Limb (tissue), 2 donors: ENCODE data around the gene PPP1R9B.
A peak's percentile ranks its signal among the peaks of the same experiment; 100 is the strongest.

ENCODE experiments used
- DNase-seq, 2 donors: peaks; one replicate each; pipeline ENCODE4 v3.0.0-alpha.2; 2016; ENCODE audit errors: extremely low spot score in 2 of 2

The PPP1R9B gene

DNA sequence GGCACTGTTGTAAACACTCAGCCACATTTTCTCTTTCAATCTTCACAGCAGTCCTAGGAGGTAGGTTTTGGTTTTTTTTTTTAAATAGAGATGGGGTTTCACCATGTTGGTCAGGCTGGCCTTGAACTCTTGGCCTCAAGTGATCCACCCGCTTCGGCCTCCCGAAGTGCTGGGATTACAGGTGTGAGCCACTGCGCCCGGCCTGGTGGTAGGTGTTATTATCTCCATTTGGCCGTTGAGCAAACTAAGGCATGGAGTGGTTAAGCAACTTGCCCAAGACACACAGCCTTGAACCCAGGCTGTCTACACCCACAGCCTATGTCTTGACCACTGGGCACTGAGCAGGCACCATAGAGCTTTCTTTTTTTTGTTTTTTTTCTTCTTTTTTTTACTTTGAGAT is 24.0 kb upstream of the PPP1R9B start:
- DNase-seq, result no peak

DNA sequence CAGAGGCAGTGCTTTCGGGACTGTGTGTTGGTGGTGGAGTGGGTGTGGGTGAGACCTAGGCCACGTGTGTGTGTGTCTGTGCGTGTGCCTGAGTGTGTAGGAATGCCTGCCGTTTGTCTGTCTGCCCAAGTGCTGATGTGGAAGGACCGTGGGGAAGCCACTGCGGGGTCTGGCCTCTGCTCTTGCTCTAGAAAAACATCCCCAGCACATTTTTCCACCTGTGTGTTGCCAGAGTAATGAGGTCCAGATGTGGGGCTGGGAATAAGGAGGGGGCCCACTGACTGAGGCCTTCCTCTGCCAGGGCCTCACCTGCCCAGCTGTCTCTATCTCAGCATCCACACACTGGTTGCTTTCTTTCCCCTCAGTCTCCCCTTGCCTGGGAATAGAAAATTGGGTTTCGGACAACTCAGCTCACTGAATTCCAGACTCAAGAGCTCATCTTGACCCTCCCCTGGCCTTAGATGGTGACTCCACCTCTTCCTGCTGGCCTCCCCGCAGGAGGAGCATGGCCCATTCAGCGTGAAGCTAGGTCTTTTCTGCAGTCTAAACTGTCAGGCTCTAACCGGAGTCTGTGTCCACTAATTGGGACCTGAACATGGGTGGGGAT is 23.0 kb upstream of the PPP1R9B start:
- DNase-seq, result peak; percentile 75 to 84

DNA sequence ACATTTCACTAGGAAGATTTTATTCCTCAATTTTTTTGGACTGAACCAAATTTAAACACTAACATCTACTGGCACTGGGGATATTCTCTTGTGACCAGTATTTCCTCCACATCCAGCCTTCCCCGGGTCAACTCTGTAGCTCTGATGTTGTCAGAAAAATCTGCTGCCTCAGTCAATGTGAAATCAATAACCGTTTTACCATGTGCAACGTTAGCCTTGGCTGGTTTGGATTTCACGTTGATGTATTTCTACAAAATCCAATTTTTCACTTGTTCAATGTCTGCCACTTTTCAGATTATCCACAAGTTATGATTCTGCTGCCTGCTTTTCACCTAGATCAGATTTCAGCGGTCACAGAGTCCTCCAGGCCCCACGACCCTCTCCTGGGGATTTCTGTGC is 22.5 kb upstream of the PPP1R9B start:
- DNase-seq, result no peak

DNA sequence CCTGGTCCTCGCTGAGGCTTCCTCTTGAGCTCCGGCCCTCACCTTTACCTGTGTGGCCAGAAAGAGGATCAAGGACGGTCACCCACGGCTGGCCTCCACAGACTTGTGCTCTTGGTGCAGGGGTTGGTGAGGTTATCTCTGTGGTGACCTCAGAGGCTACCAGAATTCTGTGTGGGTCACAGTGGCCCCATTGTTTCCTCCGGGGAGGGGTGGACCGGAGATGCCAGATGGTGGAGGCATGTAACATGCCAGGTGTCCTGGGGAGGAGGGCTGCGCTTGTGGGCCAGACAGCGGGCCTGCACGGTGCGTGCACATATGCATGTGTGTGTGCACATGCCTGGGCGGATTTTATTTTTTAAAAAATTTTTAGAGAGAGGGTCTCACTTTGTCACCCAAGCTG is 21.7 kb upstream of the PPP1R9B start:
- no peak for DNase-seq

DNA sequence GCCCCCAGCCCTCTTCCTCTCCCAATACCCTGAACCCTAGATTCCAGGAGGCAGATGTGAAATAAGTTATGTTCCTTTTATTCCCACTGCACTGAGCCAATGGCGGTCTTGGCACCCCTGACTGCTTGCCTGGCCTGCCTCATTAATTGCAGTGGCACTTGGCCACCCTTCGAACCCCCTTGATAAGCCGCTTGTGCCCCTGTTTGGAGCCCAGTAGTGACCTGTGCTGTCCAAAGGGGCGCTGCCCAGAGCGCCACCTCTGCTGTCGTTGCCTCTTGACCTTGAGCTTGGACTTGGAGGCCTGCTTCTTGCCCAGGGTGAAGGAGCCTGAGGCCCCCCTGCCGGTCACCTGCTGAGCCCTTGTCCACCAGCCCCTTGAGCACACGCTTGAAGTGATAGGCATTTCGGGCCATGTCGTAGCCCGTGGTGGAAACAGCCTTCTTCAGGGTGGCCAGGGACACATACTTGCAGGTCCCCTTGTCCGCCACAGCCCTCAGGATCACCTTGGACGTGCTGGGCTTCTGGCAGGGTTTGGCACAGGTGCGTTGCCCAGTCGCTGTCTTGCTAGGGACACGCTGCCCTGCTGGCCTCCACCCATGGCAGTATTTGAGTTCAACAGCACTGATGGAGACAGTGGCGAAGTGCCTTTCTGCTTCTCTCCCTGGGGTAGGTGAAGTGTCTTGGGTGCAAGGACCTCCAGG is 21.0 kb upstream of the PPP1R9B start:
- DNase-seq, result no peak

DNA sequence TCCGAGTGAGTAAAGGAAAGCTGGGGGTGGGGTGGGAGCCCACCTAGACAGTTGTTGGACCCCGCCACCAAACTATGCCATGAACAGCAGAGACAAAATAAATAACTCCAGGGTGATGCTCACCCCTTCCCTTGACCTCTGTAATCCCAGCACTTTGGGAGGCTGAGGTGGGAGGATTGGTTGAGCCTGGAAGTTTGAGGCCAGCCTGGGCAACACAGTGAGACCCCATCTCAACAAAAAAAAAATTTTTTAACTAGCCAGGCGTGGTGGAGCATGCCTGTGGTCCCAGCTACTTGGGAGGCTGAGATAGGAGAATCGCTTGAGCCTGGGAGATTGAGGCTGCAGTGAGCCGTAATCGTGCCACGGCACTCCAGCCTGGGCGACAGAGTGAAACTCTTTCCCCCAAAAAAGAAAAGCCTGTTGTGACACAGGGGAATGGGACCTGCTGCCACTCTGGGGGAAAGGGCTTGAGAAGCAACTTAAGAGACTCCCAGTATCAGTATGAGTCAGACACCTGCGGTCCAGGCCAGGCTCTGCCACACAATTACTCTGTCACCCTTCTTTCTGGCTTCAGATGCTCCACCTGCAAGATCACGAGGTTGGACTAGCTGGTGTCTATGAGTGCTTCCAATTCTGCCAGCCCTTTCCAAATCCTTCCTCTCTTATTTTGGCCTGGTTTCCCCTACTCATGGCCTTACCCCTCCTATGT is 20.3 kb upstream of the PPP1R9B start:
- no peak for DNase-seq

DNA sequence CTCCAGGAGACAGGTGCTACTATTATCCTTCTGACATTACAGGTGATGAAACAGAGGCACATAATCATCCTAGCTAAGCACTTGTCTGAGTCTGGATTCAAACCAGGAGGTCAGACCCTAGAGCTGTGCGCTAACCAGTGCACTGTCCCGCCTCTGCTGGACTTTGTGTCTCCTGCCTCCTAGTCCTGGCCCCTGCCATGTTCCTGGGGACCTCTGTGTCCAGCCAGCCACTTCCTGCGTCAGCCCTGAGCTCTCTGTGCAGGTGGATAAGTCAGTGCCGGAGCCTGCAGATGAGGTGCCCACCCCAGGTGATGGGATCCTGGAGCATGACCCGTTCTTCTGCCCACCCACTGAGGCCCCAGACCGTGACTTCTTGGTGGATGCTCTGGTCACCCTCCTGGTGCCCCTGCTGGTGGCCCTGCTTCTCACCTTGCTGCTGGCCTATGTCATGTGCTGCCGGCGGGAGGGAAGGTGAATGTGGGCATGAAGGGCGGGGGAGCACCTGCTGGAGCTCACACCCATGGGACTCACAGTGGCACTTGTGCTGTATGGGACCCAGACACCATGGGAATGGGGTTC is 19.5 kb upstream of the PPP1R9B start:
- no peak for DNase-seq

DNA sequence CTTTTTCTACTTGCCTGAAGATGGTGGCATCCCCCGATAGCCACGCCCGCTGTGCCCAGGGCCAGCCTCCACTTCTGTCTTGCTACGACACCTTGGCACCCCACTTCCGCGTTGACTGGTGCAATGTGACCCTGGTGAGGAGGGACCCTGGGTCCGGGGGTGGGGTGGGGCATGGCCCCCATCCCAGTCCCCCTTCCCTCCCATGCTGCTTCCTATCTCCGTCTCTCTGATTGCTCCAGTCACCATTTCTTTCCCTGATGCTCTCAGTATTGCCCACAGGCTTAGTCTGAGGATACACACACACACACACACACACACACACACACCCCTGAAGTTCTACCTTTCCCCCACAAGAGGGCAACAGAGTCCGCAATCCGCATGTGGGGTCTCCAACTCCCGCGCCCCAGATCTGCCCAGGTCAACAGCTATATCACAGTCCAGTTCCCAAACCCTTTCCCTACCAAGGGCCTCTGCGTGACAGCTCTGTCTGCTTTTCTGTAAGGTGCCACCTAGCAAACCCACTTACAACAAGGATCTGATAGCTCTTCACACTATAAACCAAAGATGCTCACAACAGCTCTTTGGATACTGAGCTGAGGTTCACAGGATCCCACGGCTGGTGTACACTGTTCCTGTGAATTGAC is 18.8 kb upstream of the PPP1R9B start:
- peak in 1 of 2 donors; percentile 90 for DNase-seq

DNA sequence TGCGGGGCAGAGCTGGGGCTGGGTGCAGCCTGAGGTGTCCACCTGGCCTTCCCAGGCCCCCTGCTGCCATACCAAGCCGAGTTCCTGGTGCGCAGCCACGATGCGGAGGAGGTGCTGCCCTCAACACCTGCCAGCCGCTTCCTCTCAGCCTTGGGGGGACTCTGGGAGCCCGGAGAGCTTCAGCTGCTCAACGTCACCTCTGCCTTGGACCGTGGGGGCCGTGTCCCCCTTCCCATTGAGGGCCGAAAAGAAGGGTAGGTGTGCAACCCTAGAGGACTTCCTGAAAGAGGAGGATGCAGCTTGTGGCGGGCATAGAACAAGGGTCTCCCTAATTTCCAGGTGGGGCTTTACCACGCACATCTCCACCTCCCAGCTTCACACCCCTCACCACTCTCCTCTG is 17.8 kb upstream of the PPP1R9B start:
- no peak for DNase-seq

DNA sequence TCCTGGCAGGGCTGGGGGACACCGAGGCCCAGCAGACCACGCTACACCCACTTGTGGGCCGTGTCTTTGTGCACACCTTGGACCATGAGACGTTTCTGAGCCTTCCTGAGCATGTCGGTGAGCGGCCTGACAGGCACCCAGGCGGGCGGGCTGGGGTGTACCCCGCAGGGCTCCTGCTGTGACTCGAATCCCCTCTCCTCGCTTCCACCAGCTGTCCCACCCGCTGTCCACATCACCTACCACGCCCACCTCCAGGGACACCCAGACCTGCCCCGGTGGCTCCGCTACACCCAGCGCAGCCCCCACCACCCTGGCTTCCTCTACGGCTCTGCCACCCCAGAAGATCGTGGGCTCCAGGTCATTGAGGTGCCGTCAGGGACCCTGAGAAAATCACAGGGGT is 16.9 kb upstream of the PPP1R9B start:
- DNase-seq, result no peak

DNA sequence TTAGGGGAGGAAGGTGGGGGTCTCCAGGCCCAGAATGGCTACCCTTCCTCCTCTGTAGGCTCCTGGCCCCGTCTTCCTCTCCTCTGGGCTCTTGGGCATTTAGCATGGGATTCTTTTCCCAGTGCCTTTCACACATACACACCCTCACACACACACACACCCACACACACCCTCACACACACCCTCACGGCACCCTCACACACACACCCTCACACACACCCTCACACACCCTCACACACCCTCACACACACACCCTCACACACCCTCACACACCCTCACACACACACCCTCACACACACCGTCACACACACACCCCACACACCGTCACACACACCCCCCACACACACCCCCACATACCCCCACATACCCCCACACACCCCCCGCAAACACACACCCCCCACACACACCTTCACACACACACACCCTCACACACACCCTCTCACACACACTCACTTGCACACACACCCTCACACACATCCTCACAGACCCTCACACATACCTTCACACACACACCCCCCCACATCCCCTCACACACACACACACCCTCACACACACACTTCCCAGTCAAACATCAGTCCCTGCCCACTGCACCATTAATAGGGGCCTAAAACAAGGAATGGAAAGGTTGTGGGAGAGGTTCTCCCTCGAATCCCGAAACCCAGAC is 16.2 kb upstream of the PPP1R9B start:
- no peak for DNase-seq

DNA sequence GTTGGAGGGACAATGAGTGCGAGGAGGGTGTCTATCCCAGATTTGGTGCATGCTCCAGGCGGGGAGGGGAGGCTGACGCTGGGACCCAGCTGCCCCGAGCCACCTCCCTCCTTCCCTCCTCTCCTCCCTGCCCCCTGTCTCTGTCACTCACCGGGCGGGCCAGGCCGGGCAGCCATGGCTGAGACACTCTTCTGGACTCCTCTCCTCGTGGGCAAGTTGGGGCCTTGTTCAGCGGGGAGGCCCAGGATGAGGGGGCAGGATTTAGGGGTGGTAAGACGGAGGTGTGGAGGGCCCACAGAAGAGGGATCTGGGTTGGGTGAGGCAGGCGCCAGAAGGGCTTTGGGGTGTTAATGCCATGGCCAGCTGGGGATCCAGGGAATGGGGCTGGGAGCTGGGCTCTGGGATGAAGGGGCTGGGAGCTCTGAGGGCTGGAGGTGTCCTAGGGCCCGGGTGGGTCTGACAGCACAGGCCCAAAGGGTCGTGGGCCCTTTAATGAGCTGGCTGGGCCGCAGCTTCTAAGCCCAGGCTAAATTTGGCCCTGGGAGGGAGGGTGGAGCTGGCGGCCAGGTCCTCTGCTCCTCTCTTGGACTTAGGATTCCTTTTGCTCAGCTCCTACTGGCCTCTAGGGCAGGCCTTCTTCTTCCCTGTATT is 15.5 kb upstream of the PPP1R9B start, which contains the start of gene SGCA:
Gene SGCA (plus strand): TSS at position 139 of the 651 bp plus-strand sequence. CDS start 36 bp downstream, at position 175.
- DNase-seq, result no peak

DNA sequence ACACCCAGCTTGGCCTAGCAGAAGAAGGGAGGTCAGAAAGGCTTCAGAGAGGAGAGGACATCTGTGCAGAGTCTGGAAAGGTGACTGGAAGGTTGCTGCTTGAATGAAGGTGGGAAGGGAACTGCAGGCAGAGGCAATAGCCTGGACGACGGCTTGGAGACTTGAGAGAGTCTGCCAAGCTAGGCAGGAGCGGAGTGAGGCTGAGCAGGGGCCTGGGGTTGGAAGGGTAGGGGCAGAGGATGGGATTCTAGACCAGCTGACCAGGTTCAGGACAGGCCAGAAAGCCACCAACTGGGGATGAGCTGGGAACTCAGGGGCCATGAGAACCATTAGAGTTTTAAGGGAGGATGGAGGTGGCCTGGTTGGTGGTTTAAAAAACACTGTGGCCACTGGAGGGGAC is 15.0 kb upstream of the PPP1R9B start:
- DNase-seq, result no peak

DNA sequence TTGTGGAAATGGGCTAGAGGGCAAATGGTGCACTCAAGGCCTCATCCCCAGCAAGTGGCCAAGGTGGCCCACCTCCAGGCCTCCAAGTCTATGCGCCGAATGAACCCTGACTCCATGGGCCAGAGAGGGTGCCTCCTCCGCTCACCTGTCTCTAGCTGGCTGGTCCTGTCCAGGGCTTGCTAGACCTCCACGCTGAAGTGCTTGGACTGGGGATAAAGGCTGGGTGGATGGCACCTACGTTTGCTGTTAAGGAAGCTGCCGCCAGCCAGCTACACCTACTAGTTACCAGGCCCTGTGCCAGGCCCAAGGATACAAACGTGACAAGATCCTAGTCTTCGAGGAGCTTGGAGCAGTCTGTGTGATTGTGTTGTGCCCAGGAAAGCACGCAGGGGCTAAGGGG is 14.6 kb upstream of the PPP1R9B start:
- no peak for DNase-seq

DNA sequence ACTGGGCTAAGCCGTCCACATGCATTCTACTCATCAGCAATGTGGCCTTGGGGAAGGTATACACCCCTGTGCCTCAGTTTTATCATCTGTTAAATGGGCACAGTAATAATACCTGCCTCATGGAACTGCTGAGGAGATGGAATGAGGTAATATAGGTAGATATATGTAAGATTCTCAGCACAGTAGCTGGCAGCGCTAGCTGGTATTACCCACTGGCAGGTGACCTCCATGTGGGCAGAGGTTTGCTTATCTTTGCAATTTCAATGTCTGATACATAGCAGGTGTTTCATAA is 14.2 kb upstream of the PPP1R9B start:
- no peak for DNase-seq

DNA sequence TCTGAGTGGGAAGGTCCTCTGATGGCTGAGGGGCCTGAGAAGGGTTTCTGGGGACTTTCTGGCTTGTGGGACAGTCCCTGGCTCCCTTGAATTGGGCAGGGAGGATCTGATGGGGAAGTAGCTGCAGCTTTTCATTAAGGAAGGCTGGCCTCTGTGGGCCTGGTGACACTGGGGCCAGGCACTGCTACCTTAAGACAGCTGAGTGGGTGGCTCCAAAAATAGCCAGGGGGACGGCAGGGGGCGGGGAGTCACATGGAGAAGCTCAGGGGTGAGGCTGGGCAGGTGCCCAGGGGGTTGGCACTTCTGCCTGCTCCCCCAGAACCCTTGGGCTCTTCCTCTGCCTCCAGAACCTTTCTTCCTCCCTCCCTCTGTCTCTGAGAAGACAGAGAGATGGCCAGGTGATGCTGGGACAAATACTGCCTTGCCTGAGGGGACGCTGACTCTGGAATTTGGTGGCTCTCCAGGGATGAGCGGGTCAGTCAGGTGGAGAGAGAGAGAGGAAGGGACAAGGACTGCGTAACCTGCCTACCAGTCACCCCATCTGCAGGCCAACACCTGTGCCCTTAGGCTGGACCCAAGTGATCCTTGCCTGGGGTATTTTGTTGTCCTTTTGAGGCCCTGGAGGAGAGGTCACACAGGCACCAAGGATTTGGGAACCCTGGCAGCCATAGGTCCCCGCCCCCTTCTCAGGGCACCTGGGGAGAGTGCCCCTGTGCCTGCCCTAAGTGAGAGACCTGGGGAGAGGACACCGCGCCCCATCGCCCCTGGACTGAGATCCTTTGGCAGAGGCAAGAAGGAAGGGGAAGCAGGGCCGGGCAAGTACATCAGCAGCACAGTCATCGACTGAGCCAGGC is 13.6 kb upstream of the PPP1R9B start:
- DNase-seq, result no peak

DNA sequence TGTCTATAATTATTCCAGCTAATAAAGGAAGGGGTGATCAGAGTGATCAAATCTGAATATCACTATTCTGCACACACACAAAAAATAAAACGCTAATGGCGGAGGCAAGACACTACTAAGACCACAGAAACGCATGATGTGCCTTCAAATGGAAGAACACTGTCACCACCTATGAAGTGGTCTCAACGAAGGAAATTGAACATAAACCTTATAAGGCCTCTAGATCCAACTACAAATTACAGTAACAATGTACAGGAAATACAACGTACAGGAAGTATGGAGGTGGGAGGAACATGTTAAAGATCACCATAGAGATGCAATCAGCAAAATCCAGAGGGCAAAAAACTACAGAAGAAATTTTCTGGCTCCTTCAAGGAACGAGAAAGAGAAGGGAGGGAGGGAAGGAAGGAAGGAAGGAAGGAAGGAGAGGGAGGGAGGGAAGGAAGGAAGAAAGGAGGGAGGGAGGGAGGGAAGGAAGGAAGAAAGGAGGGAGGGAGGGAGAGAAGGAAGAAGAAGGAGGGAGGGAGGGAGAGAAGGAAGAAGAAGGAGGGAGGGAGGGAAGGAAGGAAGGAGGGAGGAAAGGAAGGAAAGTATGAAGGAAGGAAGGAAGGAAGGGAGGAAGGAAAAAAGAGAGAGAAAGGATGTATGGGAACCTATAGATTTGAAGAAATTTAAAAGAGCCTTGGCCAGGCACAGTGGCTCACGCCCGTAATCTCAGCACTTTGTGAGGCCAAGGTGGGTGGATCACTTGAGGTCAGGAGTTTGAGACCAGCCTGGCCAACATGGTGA is 12.2 kb upstream of the PPP1R9B start:
- no peak for DNase-seq

DNA sequence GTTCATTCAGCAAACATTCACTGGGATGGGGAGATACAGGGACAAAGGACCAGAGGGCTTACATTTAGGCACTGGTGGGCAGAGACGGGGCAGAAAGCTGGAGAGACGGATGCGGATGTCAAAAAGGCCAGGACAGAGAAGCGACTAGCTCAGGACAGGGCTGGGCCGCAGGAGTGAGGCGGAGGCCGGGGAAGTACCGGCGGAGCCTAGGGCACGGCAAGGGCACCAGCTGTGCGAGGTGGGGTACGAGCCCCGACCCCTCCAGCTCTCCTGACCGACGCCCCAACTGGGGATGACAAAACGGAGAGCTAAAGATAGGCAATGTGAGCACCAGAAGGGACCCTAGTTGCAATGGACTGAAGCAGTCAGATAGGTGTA is 11.4 kb upstream of the PPP1R9B start:
- DNase-seq, result no peak
